ENCODE measurements around the gene PTPRK.

Gene PTPRK

DNA sequence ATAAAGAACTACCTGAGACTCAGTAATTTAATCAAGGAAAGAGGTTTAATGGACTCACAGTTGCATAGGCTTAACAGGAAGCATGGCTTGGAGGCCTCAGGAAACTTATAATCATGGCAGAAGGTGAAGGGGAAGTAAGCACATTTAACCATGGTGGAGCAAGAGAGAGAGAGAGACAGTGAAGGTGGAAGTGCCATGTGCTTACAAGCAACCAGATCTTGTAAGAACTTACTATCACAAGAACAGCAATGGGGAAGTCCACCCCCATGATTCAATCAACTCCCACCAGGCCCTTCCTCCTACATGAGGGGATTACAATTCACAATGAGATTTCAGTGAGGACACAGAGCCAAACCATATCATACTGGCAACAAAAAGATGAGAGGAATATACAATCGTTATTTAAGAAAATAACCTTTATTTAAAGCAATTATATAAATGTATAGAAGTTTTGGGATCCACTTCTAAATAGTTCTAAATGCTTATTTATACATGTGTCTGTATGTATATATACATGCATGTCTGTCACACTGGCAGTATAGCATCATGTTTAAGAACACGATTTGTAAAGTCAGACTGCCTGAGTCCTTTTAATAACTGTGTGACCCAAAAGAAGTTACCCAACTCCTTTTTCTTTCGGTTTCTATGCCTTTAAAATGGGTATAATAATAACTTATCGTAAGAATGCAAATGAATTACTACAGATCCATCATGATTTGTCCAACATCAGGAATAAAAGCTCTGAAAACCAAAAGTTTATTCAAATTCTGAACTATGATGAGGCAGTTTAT, 363.9 kb downstream of the PTPRK start:
- DNase-seq (ENCODE audit: low read depth, low spot score), result no peak
- WGBS (ENCODE audit: insufficient coverage, insufficient read length), result no CpG with 5 or more reads among the region's 4 CpGs

DNA sequence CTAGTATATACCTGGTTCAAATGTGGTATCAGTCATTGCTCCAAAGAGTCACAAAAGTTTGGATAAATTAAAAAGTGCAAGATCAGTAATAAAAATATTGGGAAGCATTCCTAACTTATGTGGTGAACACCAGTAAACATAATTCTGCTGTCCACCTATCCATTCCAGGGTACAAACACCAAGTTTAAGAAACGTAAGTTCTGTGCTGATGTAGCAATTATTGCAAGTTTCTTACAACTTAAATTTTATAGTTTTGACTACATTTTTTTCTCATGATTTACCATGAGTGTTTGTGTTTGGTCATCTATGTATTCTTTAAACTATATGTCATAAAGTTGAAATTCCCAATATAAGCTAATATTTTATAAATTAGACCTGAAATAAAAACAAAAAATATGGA, 364.6 kb downstream of the PTPRK start:
- Histone ChIP-seq H3K27me3 (ENCODE audit: control insufficient read depth, insufficient read depth, low read length) (no peaks in the 10 kb centered on the region), H3K36me3 (ENCODE audit: control insufficient read depth, insufficient read depth, low read length) (no peaks in the 10 kb centered on the region), H3K9me3 (ENCODE audit: control insufficient read depth, insufficient read depth, low read length) (no peaks in the 10 kb centered on the region), H3K27ac (ENCODE audit: low read length) (no peak overlapping the region), H3K4me3 (ENCODE audit: low read length) (no peak overlapping the region), H3K4me1 (ENCODE audit: control insufficient read depth, insufficient read depth, low read length) (no peaks in the 10 kb centered on the region)
- no peak for DNase-seq (ENCODE audit: low read depth, low spot score)
- WGBS (ENCODE audit: insufficient coverage, insufficient read length), result no CpG with 5 or more reads among the region's 1 CpG

More for the DNA sequence above, 363.9 kb downstream of the PTPRK start:
- H3K9me3 ChIP-seq (ENCODE audit: control insufficient read depth, insufficient read depth, low read length), result no peaks in the 10 kb centered on the region
- H3K4me1 ChIP-seq (ENCODE audit: control insufficient read depth, insufficient read depth, low read length), result no peaks in the 10 kb centered on the region
- H3K36me3 ChIP-seq (ENCODE audit: control insufficient read depth, insufficient read depth, low read length), result no peaks in the 10 kb centered on the region
- no peaks in the 10 kb centered on the region for H3K27me3 ChIP-seq (ENCODE audit: control insufficient read depth, insufficient read depth, low read length)
- no peak overlapping the region for H3K27ac ChIP-seq (ENCODE audit: low read length)
- H3K4me3 ChIP-seq (ENCODE audit: low read length), result no peak overlapping the region

DNA sequence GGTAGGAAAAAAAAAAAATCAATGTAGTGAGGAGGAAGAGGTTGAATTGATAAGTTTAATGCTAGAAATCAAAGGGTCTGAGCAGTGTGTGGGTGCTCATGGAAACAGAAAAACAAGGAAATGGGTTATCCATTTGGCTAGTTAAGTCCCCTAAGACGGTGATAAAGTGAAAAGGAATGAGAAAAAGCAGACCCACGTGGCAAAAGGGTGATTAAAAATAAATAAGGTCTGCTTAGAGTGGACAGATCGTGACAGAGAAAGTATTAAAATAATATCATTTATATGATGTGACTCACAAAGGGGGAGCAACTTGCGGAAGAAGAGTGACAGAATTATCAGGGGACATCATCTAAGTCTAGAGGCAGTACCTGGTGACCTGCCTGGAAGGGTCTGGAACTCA, 367.8 kb downstream of the PTPRK start:
- Histone ChIP-seq H3K27me3 (ENCODE audit: control insufficient read depth, insufficient read depth, low read length) (no peaks in the 10 kb centered on the region), H3K9me3 (ENCODE audit: control insufficient read depth, insufficient read depth, low read length) (no peaks in the 10 kb centered on the region), H3K27ac (ENCODE audit: low read length) (no peak overlapping the region), H3K4me1 (ENCODE audit: control insufficient read depth, insufficient read depth, low read length) (no peaks in the 10 kb centered on the region), H3K4me3 (ENCODE audit: low read length) (no peak overlapping the region), H3K36me3 (ENCODE audit: control insufficient read depth, insufficient read depth, low read length) (no peaks in the 10 kb centered on the region)
- no peak for DNase-seq (ENCODE audit: low read depth, low spot score)
- WGBS (ENCODE audit: insufficient coverage, insufficient read length), result no CpG with 5 or more reads among the region's 4 CpGs

DNA sequence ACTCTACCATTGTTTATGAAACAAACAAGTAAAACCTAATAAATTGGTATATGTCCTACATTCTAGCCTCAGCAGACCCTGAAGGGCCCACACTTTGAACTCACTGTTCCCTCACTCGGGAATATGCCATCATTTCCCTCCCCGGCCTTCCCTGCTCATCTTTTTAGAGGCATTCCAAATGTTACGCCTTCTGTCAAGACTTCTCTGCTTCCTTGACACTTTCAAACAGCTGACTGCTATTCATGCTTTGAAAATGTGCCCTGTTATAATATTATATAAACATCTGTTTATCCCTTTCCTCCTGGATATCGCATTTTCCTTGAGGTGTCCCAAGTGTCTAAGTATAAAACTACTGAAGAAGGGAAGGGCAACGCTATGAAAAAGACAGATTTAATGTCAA, 370.0 kb downstream of the PTPRK start:
- no peaks in the 10 kb centered on the region for H3K9me3 ChIP-seq (ENCODE audit: control insufficient read depth, insufficient read depth, low read length)
- no CpG with 5 or more reads among the region's 5 CpGs for WGBS (ENCODE audit: insufficient coverage, insufficient read length)
- H3K4me1 ChIP-seq (ENCODE audit: control insufficient read depth, insufficient read depth, low read length), result no peaks in the 10 kb centered on the region
- H3K27me3 ChIP-seq (ENCODE audit: control insufficient read depth, insufficient read depth, low read length), result no peaks in the 10 kb centered on the region
- no peak overlapping the region for H3K27ac ChIP-seq (ENCODE audit: low read length)
- no peaks in the 10 kb centered on the region for H3K36me3 ChIP-seq (ENCODE audit: control insufficient read depth, insufficient read depth, low read length)
- no peak for DNase-seq (ENCODE audit: low read depth, low spot score)
- H3K4me3 ChIP-seq (ENCODE audit: low read length), result no peak overlapping the region

DNA sequence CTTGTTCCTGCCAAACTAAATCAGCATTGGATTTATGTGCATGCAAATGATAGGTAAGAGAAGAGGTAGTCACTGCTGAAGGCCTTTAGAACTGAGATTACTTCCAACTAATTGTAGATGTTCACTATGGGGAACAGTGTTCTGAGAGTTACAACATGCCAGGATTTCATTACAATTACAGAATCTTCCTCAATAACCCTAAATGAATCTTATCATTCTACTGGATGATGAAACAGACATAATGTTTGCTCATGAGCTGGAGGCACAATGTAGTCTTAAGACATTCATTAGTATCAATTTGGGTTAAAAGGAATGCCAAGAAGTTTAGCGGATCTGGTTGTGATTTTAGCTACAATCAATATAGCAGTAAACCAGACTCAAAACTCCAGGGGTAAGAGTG, 370.6 kb downstream of the PTPRK start:
- no peak overlapping the region for H3K4me3 ChIP-seq (ENCODE audit: low read length)
- no peaks in the 10 kb centered on the region for H3K9me3 ChIP-seq (ENCODE audit: control insufficient read depth, insufficient read depth, low read length)
- no peaks in the 10 kb centered on the region for H3K4me1 ChIP-seq (ENCODE audit: control insufficient read depth, insufficient read depth, low read length)
- H3K36me3 ChIP-seq (ENCODE audit: control insufficient read depth, insufficient read depth, low read length), result no peaks in the 10 kb centered on the region
- no CpG with 5 or more reads among the region's 1 CpG for WGBS (ENCODE audit: insufficient coverage, insufficient read length)
- DNase-seq (ENCODE audit: low read depth, low spot score), result no peak
- H3K27ac ChIP-seq (ENCODE audit: low read length), result no peak overlapping the region
- H3K27me3 ChIP-seq (ENCODE audit: control insufficient read depth, insufficient read depth, low read length), result no peaks in the 10 kb centered on the region

DNA sequence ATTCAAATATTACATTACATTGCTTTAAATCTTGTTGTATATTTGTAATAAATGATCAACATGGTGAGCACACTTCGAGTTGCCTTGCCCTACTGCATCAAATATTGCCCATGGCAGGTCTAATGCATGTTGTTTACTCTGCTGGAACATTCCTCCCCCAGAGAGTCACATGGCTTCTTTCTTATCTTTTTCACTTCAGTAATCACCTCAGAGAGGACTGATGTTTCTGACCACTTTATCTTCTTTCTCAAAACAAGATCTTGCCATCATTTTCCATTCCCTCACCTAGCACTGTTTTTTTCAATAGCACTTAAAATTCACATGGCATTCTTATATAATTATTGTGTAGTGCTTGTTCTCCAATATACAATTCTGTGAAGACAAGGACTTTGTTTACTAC, 376.1 kb downstream of the PTPRK start:
- Histone ChIP-seq H3K36me3 (ENCODE audit: control insufficient read depth, insufficient read depth, low read length) (no peaks in the 10 kb centered on the region), H3K27me3 (ENCODE audit: control insufficient read depth, insufficient read depth, low read length) (no peaks in the 10 kb centered on the region), H3K4me3 (ENCODE audit: low read length) (no peak overlapping the region), H3K27ac (ENCODE audit: low read length) (no peak overlapping the region), H3K4me1 (ENCODE audit: control insufficient read depth, insufficient read depth, low read length) (no peaks in the 10 kb centered on the region), H3K9me3 (ENCODE audit: control insufficient read depth, insufficient read depth, low read length) (no peaks in the 10 kb centered on the region)
- WGBS (ENCODE audit: insufficient coverage, insufficient read length), result no CpG with 5 or more reads among the region's 1 CpG
- DNase-seq (ENCODE audit: low read depth, low spot score), result no peak

DNA sequence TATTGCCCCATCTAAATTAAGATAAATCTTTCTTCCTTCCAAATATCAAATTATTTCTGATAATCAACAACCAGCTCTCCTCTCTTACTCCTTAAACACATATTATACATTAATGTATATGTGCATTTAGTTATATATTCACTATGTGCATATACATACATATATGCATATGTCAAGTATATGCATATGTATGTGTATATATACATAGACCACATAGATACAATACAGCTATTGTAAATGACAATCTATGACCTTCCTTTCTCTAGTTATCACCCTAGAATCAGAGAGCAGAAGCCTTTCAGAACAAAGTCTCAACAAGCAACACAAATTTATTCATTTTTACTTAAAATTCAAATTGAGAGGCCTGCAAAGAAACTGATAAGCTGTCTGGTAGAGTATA, 378.5 kb downstream of the PTPRK start:
- H3K9me3 ChIP-seq (ENCODE audit: control insufficient read depth, insufficient read depth, low read length), result no peaks in the 10 kb centered on the region
- no peak overlapping the region for H3K4me3 ChIP-seq (ENCODE audit: low read length)
- no peaks in the 10 kb centered on the region for H3K27me3 ChIP-seq (ENCODE audit: control insufficient read depth, insufficient read depth, low read length)
- no peak for DNase-seq (ENCODE audit: low read depth, low spot score)
- H3K4me1 ChIP-seq (ENCODE audit: control insufficient read depth, insufficient read depth, low read length), result no peaks in the 10 kb centered on the region
- no peaks in the 10 kb centered on the region for H3K36me3 ChIP-seq (ENCODE audit: control insufficient read depth, insufficient read depth, low read length)
- no peak overlapping the region for H3K27ac ChIP-seq (ENCODE audit: low read length)

DNA sequence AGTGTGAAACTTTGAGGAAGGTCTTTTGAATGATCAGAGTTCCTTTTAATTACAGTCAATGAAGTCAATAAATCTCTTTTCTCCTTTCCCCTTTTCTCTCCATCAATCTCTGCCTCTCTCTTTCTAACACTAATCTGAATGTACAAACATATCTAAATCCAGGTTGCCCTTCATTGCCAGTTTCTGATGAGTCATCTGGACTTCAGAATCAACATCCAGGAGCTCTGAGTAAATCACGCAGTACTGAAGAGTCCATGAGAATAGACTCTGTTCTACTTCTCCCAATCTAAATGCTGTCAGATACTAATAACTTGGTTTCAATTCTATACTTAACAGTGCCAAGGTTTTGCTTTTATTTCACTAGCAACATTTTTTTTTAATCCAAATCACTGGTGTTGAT, 380.9 kb downstream of the PTPRK start:
- no peaks in the 10 kb centered on the region for H3K36me3 ChIP-seq (ENCODE audit: control insufficient read depth, insufficient read depth, low read length)
- no peak for DNase-seq (ENCODE audit: low read depth, low spot score)
- no peak overlapping the region for H3K27ac ChIP-seq (ENCODE audit: low read length)
- no peak overlapping the region for H3K4me3 ChIP-seq (ENCODE audit: low read length)
- H3K4me1 ChIP-seq (ENCODE audit: control insufficient read depth, insufficient read depth, low read length), result no peaks in the 10 kb centered on the region
- no peaks in the 10 kb centered on the region for H3K27me3 ChIP-seq (ENCODE audit: control insufficient read depth, insufficient read depth, low read length)
- WGBS (ENCODE audit: insufficient coverage, insufficient read length), result no CpG with 5 or more reads among the region's 1 CpG
- no peaks in the 10 kb centered on the region for H3K9me3 ChIP-seq (ENCODE audit: control insufficient read depth, insufficient read depth, low read length)

DNA sequence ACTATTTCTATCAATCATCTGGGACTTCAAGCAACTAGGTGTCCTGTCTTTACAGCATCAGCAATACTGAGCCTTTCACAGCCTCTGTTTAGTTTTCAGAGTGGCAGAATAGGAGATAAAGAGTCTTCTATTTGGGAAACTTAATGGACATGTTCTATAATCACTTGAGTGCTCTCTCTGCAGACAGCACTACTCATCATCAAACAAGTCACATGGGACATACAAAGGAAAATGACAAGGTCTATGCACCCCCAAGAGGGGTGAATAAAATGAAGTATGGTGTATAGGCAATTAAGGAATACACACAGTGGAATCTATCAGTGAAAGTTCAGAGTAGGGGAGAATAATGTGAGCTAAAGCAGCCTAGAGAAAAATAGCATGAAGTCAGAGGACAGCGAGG, 381.7 kb downstream of the PTPRK start:
- no peak for DNase-seq (ENCODE audit: low read depth, low spot score)
- H3K27ac ChIP-seq (ENCODE audit: low read length), result no peak overlapping the region
- no peaks in the 10 kb centered on the region for H3K9me3 ChIP-seq (ENCODE audit: control insufficient read depth, insufficient read depth, low read length)
- no peak overlapping the region for H3K4me3 ChIP-seq (ENCODE audit: low read length)
- no peaks in the 10 kb centered on the region for H3K27me3 ChIP-seq (ENCODE audit: control insufficient read depth, insufficient read depth, low read length)
- H3K36me3 ChIP-seq (ENCODE audit: control insufficient read depth, insufficient read depth, low read length), result no peaks in the 10 kb centered on the region
- H3K4me1 ChIP-seq (ENCODE audit: control insufficient read depth, insufficient read depth, low read length), result no peaks in the 10 kb centered on the region
- WGBS (ENCODE audit: insufficient coverage, insufficient read length), result no CpG with 5 or more reads among the region's 1 CpG

DNA sequence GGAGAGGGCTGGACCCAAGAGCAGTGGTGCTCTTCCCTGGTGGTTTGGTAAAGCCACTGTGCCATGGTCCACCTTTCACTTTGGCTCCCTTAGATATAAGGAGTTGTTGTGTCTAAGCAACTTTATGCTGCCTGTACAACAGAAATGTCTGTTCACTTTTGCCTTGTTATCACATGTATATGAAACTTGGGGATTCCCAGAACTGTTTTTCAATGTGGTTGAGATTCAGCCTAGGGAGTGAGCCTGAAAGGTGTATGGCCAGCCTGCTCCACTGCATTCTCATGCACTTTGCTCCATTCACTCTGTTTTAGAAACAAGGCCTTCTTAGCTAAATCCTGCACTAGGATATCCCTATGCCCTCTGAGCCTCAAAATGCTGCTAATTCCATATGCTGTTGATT, 385.1 kb downstream of the PTPRK start:
- no peak overlapping the region for H3K4me3 ChIP-seq (ENCODE audit: low read length)
- H3K4me1 ChIP-seq (ENCODE audit: control insufficient read depth, insufficient read depth, low read length), result no peaks in the 10 kb centered on the region
- H3K9me3 ChIP-seq (ENCODE audit: control insufficient read depth, insufficient read depth, low read length), result no peaks in the 10 kb centered on the region
- no peak overlapping the region for H3K27ac ChIP-seq (ENCODE audit: low read length)
- H3K27me3 ChIP-seq (ENCODE audit: control insufficient read depth, insufficient read depth, low read length), result no peaks in the 10 kb centered on the region
- H3K36me3 ChIP-seq (ENCODE audit: control insufficient read depth, insufficient read depth, low read length), result no peaks in the 10 kb centered on the region
- no peak for DNase-seq (ENCODE audit: low read depth, low spot score)

DNA sequence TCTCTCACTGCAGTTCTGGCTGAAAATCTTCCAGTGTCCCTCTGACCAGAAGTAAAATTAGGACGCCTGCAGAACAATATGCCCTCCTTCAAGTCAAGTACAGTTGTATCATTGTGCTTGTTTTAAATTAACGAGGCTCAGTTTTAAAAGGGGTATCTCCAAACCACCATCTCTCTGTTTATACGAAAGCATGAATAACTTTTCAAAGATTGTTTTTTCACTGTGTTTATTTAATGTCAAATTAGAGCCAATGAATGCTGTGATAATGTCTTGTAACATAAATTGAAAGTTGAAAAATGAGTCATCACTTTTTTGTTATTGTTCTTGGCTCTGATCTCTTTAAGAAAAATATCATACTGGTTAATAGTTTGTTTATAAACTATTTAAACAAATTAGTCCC, 388.8 kb downstream of the PTPRK start:
- no peaks in the 10 kb centered on the region for H3K4me1 ChIP-seq (ENCODE audit: control insufficient read depth, insufficient read depth, low read length)
- no CpG with 5 or more reads among the region's 3 CpGs for WGBS (ENCODE audit: insufficient coverage, insufficient read length)
- H3K27ac ChIP-seq (ENCODE audit: low read length), result no peak overlapping the region
- DNase-seq (ENCODE audit: low read depth, low spot score), result no peak
- no peaks in the 10 kb centered on the region for H3K36me3 ChIP-seq (ENCODE audit: control insufficient read depth, insufficient read depth, low read length)
- H3K9me3 ChIP-seq (ENCODE audit: control insufficient read depth, insufficient read depth, low read length), result no peaks in the 10 kb centered on the region
- H3K4me3 ChIP-seq (ENCODE audit: low read length), result no peak overlapping the region
- H3K27me3 ChIP-seq (ENCODE audit: control insufficient read depth, insufficient read depth, low read length), result no peaks in the 10 kb centered on the region
